Caco-2 (cell line): ENCODE data around the gene FLG2. TPM values are rescaled to one million over a fixed set of nuclear protein-coding genes. Genes with fewer than 3 reads are reported as not detected.
"Not testable (repeated sequence)": the region's sequence is repeated elsewhere in the genome, so short reads cannot be mapped to it uniquely, and the experiment has no call there.

Experiments used
- BruUV-seq: library from RNA; stranded (reverse); fragments of 400-500 nt; replicated peaks from 2 replicates; lab custom pipeline; 2021; lab: Mats Ljungman, UMichigan
- CTCF ChIA-PET: fragments of 300-600 bp; sonication (Branson Sonifier 250); formaldehyde crosslinking; loops from one replicate; lab custom pipeline; 2022; ENCODE audit warnings: antibody characterized with exemption; lab: Charles Lee
- POLR2A ChIA-PET: fragments of 300-600 bp; sonication (Branson Sonifier 250); formaldehyde crosslinking; loops from one replicate; lab custom pipeline; 2022; ENCODE audit warnings: antibody characterized with exemption; lab: Charles Lee
- DNase-seq, 2 experiments: peaks; one replicate each; pipeline versions ENCODE4 v3.0.0 to v3.0.0-alpha.2; 2020 to 2022
- H3K27me3 ChIP-seq: replicated peaks from 2 replicates; pipeline ENCODE4 v1.6.0; 2011; ENCODE audit warnings: low read length; ENCODE audit not compliant: control insufficient read depth, insufficient read depth
- H3K36me3 ChIP-seq: 2 replicates; pipeline ENCODE4 v1.5.1; 2011; ENCODE audit warnings: low read length; ENCODE audit not compliant: control insufficient read depth, insufficient read depth
- H3K4me1 ChIP-seq: fragments of 250-450 bp; sonication (Bioruptor Pico); 2 replicates; pipeline ENCODE4 v1.5.1; 2020; ENCODE audit warnings: mild to moderate bottlenecking
- H3K4me3 ChIP-seq: 2 replicates; pipeline ENCODE4 v1.5.1; 2011; ENCODE audit warnings: low read depth, mild to moderate bottlenecking, control low read depth, low read length
- H3K9me3 ChIP-seq: fragments of 250-450 bp; sonication (Bioruptor Pico); 2 replicates; pipeline ENCODE4 v1.5.1; 2020; ENCODE audit warnings: mild to moderate bottlenecking, moderate library complexity
- H3K27ac Mint-ChIP-seq: one replicate; pipeline ENCODE4 v1.8.0; 2022; ENCODE audit warnings: mixed read lengths; ENCODE audit not compliant: unreplicated experiment
- H3K27me3 Mint-ChIP-seq: one replicate; pipeline ENCODE4 v1.8.0; 2022; ENCODE audit warnings: mixed read lengths; ENCODE audit not compliant: insufficient read depth, unreplicated experiment
- H3K36me3 Mint-ChIP-seq: one replicate; pipeline ENCODE4 v1.8.0; 2022; ENCODE audit warnings: mild to moderate bottlenecking, mixed read lengths; ENCODE audit not compliant: insufficient read depth, unreplicated experiment
- H3K4me1 Mint-ChIP-seq: one replicate; pipeline ENCODE4 v1.8.0; 2022; ENCODE audit warnings: low read depth, mixed read lengths; ENCODE audit not compliant: unreplicated experiment
- H3K4me3 Mint-ChIP-seq: one replicate; pipeline ENCODE4 v1.8.0; 2022; ENCODE audit warnings: mild to moderate bottlenecking, moderate library complexity, mixed read lengths; ENCODE audit not compliant: unreplicated experiment
- H3K9me3 Mint-ChIP-seq: one replicate; pipeline ENCODE4 v1.8.0; 2022; ENCODE audit warnings: mixed read lengths; ENCODE audit not compliant: unreplicated experiment
- CTCF ChIP-seq, 2 experiments: fragments of 200-600 bp in 1 of 2; IDR thresholded peaks; 1 replicate in 1 of 2; 2 replicates in 1 of 2; pipeline versions ENCODE4 v1.5.1 to v1.8.0; 2011 to 2022; ENCODE audit warnings: antibody characterized with exemption in 1 of 2, control low read depth in 1 of 2, inconsistent platforms in 1 of 2, low read depth in 1 of 2, low read length in 1 of 2, mild to moderate bottlenecking in 1 of 2, moderate library complexity in 1 of 2; ENCODE audit not compliant: insufficient read depth in 1 of 2, severe bottlenecking in 1 of 2, unreplicated experiment in 1 of 2
- intact Hi-C: fragments of 100-400 bp; cut with micrococcal nuclease; formaldehyde crosslinking; loops from one replicate; pipeline ENCODE4 v1.10.0; 2022; ENCODE audit not compliant: unreplicated experiment
- total RNA-seq: library from RNA; stranded (reverse); gene quantifications from 2 replicates; pipeline ENCODE4 v1.2.3, GENCODE V29; 2022

FLG2 gene
- total RNA-seq, 1 experiment from 2014 or later: not detected

GRCh38 chr1:152325111-152325510, 34.7 kb downstream of the FLG2 start, which contains the start of gene FLG:
FLG (minus strand) TSS chr1:152325239; CDS start chr1:152315456, 9,783 bp downstream.
- BruUV-seq: no TSS peak
- ChIA-PET POLR2A (no interaction called here), CTCF (no interaction called here)
- no peaks in the 10 kb centered on the region for H3K27me3 ChIP-seq
- H3K4me1 ChIP-seq: no peaks in the 10 kb centered on the region
- no peak within 1 kb of the TSS for H3K4me3 Mint-ChIP-seq
- no peak within 1 kb of the TSS for H3K4me3 ChIP-seq
- no peaks in the 10 kb centered on the region for H3K4me1 Mint-ChIP-seq
- no peaks in the 10 kb centered on the region for H3K36me3 ChIP-seq
- H3K27ac Mint-ChIP-seq: no peak within 1 kb of the TSS
- TF ChIP-seq CTCF (IDR thresholded peaks at IDR 0.05; ENCODE audit: insufficient read depth in 1 of 2, low read depth in 1 of 2, low read length in 1 of 2, severe bottlenecking in 1 of 2, unreplicated experiment in 1 of 2): no peak
- DNase-seq: no peak
- no peaks in the 10 kb centered on the region for H3K36me3 Mint-ChIP-seq
- no peaks in the 10 kb centered on the region for H3K9me3 ChIP-seq
- H3K9me3 Mint-ChIP-seq: no peaks in the 10 kb centered on the region
- intact Hi-C loops: no loop called here
- H3K27me3 Mint-ChIP-seq: no peaks in the 10 kb centered on the region

GRCh38 chr1:152313970-152314369, 45.8 kb downstream of the FLG2 start:
- no peaks in the 10 kb centered on the region for H3K4me1 Mint-ChIP-seq
- peaks cover 34% of the 10 kb centered on the region for H3K9me3 Mint-ChIP-seq
- no peak for DNase-seq
- peaks cover 21% of the 10 kb centered on the region for H3K27me3 Mint-ChIP-seq
- no peaks in the 10 kb centered on the region for H3K9me3 ChIP-seq
- no peak for TF ChIP-seq CTCF (IDR thresholded peaks at IDR 0.05; ENCODE audit: insufficient read depth in 1 of 2, low read depth in 1 of 2, low read length in 1 of 2, severe bottlenecking in 1 of 2, unreplicated experiment in 1 of 2)
- CTCF ChIA-PET: no interaction called here
- no peak overlapping the region for H3K27ac Mint-ChIP-seq
- intact Hi-C loops: no loop called here
- no peaks in the 10 kb centered on the region for H3K36me3 ChIP-seq
- H3K4me3 ChIP-seq: no peak overlapping the region
- H3K36me3 Mint-ChIP-seq: peaks cover 6% of the 10 kb centered on the region
- BruUV-seq: no TSS peak
- H3K4me1 ChIP-seq: no peaks in the 10 kb centered on the region
- POLR2A ChIA-PET: no interaction called here
- no peak overlapping the region for H3K4me3 Mint-ChIP-seq
- no peaks in the 10 kb centered on the region for H3K27me3 ChIP-seq

- H3K27ac Mint-ChIP-seq: no peak overlapping the region
- H3K4me3 ChIP-seq: no peak overlapping the region
- POLR2A ChIA-PET: no interaction called here
- BruUV-seq: no TSS peak
- no peaks in the 10 kb centered on the region for H3K36me3 ChIP-seq
- peaks cover 34% of the 10 kb centered on the region for H3K9me3 Mint-ChIP-seq
- peak in 1 of 2 experiments; percentile 19 for DNase-seq
- peaks cover 6% of the 10 kb centered on the region for H3K36me3 Mint-ChIP-seq
- no peaks in the 10 kb centered on the region for H3K9me3 ChIP-seq
- H3K27me3 ChIP-seq: no peaks in the 10 kb centered on the region
- no peaks in the 10 kb centered on the region for H3K4me1 Mint-ChIP-seq
- no peak for TF ChIP-seq CTCF (IDR thresholded peaks at IDR 0.05; ENCODE audit: insufficient read depth in 1 of 2, low read depth in 1 of 2, low read length in 1 of 2, severe bottlenecking in 1 of 2, unreplicated experiment in 1 of 2)
- intact Hi-C loops: no loop called here
- H3K27me3 Mint-ChIP-seq: peaks cover 23% of the 10 kb centered on the region
- no peak overlapping the region for H3K4me3 Mint-ChIP-seq
- H3K4me1 ChIP-seq: no peaks in the 10 kb centered on the region
- CTCF ChIA-PET: no interaction called here
Observed at GRCh38 chr1:152313319-152313801, 46.4 kb downstream of the FLG2 start.

- intact Hi-C loops, H3K27me3 ChIP-seq, H3K27ac Mint-ChIP-seq, H3K4me1 Mint-ChIP-seq, CTCF ChIA-PET, POLR2A ChIA-PET, H3K4me3 Mint-ChIP-seq, H3K9me3 ChIP-seq, H3K36me3 Mint-ChIP-seq, H3K4me3 ChIP-seq, H3K36me3 ChIP-seq, H3K4me1 ChIP-seq, BruUV-seq, DNase-seq: not testable (repeated sequence)
- peaks cover 25% of the 10 kb centered on the region for H3K27me3 Mint-ChIP-seq
- peaks cover 34% of the 10 kb centered on the region for H3K9me3 Mint-ChIP-seq
Observed at GRCh38 chr1:152312169-152312568, 47.6 kb downstream of the FLG2 start.
